Cardiac fibroblast (primary cell): ENCODE data around the gene RFPL2.
"Not testable (repeated sequence)": the region's sequence is repeated elsewhere in the genome, so short reads cannot be mapped to it uniquely, and the experiment has no call there.

Experiments
- DNase-seq, 2 donors: peaks; one replicate each; pipeline versions ENCODE4 v3.0.0 to v3.0.0-alpha.2; 2010; ENCODE audit warnings: low read depth in 2 of 2
- H3K4me3 ChIP-seq, 2 donors: replicated peaks in 1 of 2; 1 replicate in 1 of 2; 2 replicates in 1 of 2; pipeline ENCODE4 v1.5.1; 2011; ENCODE audit warnings: low read depth in 2 of 2, low read length in 2 of 2, mild to moderate bottlenecking in 2 of 2, moderate library complexity in 1 of 2
- TF ChIP-seq, protein P1 (sequence below): IDR thresholded peaks from one replicate; pipeline ENCODE4 v1.5.1; 2011; ENCODE audit warnings: low read depth, mild to moderate bottlenecking, low read length, inconsistent platforms

Gene RFPL2

DNA sequence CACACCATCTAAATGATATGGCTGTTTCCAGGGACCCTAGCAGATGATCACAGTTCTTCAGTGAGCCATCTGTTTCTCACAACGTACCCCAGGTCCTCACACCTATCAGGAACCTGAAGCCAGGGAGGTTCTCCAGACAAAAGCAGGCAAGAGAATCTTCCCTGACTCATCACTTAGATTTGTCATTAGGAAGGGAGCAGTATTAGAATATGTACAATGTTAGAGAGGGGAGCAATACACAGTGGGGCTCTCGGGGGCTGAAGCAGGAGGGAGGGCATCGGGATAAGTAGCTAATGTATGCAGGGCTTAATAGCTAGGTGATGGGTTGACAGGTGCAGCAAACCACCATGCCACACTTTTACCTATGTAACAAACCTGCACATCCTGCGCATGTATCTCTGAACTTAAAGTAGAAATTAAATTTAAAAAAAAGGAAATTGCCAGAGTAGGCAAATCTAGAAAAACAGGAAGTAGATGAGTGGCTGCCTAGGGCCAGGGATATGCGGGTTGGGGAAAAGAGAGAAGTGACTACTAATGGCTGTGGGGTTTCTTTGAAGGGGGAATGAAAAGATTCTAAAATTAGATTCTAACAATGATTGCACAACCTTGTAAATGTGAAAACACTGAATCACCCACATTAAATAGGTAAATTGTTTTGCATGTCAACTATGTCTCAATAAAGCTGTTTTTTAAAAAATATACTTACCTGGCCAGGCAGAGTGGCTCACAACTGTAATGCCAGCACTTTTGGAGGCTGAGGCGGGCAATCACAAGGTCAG is 60.2 kb downstream of the RFPL2 start:
- TF ChIP-seq, protein P1, sequence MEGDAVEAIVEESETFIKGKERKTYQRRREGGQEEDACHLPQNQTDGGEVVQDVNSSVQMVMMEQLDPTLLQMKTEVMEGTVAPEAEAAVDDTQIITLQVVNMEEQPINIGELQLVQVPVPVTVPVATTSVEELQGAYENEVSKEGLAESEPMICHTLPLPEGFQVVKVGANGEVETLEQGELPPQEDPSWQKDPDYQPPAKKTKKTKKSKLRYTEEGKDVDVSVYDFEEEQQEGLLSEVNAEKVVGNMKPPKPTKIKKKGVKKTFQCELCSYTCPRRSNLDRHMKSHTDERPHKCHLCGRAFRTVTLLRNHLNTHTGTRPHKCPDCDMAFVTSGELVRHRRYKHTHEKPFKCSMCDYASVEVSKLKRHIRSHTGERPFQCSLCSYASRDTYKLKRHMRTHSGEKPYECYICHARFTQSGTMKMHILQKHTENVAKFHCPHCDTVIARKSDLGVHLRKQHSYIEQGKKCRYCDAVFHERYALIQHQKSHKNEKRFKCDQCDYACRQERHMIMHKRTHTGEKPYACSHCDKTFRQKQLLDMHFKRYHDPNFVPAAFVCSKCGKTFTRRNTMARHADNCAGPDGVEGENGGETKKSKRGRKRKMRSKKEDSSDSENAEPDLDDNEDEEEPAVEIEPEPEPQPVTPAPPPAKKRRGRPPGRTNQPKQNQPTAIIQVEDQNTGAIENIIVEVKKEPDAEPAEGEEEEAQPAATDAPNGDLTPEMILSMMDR, result no peak
- DNase-seq, result no peak
- H3K4me3 ChIP-seq, result no peak overlapping the region

DNA sequence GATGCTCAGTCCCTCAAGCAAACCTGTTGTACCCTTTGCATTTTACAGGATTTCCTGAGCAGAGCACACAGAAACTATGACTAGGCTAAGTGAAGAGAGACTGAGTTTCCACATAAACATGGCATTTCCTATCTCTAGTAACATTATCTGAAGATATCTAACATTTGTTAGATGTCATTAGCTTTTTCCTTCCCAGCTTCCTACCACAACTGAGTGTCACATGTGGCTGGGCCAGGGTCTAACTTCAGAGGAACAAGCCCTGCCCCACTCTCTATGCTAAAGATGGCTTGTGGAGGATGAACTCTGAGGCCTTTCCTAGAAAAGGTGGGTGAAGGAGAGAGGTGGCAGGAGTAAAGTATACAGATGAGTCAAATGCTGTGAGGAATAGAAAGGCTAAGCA is 62.3 kb downstream of the RFPL2 start:
- no peak overlapping the region for H3K4me3 ChIP-seq
- TF ChIP-seq, protein P1, result no peak
- DNase-seq, result no peak

DNA sequence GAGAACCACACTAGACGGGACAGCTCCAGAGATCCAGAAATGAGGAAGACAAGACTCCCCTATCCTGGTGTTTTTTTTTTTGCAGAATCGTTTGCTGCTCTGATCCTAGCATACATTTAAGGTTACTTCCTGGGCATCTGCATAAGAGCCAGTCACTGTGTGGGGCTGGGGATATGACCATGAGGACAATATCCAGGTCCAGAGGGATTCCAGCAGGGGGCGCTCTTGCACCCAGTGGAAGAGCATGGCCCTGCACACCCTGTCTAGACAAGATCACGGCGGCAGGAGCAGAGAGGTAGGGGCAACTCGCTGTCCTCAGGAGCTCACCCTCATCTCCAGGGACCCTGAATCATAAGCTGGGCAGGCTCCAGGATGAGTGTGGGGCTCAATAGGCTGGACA is 64.2 kb downstream of the RFPL2 start:
- H3K4me3 ChIP-seq, DNase-seq: not testable (repeated sequence)
- TF ChIP-seq, protein P1, result peak; percentile 18
